ENCODE measurements around the gene UCHL1.

The UCHL1 gene

GRCh38 chr4:41219421-41219950, 37.2 kb upstream of the UCHL1 start:
- no peak overlapping the region for H2AFZ ChIP-seq (ENCODE audit: low read length)

GRCh38 chr4:41221850-41222645, 34.7 kb upstream of the UCHL1 start:
- Histone ChIP-seq H3K27ac (ENCODE audit: low read depth, low read length, poor library complexity, severe bottlenecking) (no peak overlapping the region), H3K9ac (ENCODE audit: low read length) (no peak overlapping the region), H2AFZ (ENCODE audit: low read length) (no peak overlapping the region), H4K20me1 (ENCODE audit: insufficient read depth, low read length) (no peaks in the 10 kb centered on the region), H3F3A (ENCODE audit: insufficient read depth, low read length) (no peaks in the 10 kb centered on the region), H3K9me3 (ENCODE audit: low read length) (no peaks in the 10 kb centered on the region), H3K27me3 (ENCODE audit: insufficient read depth, low read length) (no peaks in the 10 kb centered on the region; the same call in 1 of the 2 replicates), H3K4me1 (ENCODE audit: insufficient read depth, low read length, severe bottlenecking) (no peaks in the 10 kb centered on the region), H3K79me2 (ENCODE audit: insufficient read depth, low read length) (no peaks in the 10 kb centered on the region), H3K36me3 (ENCODE audit: insufficient read depth, low read length) (no peaks in the 10 kb centered on the region), H3K4me3 (ENCODE audit: low read depth, low read length, poor library complexity, severe bottlenecking) (no peak overlapping the region), H3K9me2 (ENCODE audit: low read depth, low read length) (no peaks in the 10 kb centered on the region), H3K4me2 (ENCODE audit: low read length) (no peak overlapping the region)
- TF ChIP-seq EZH2 (IDR thresholded peaks at IDR 0.05; ENCODE audit: borderline replicate concordance, low read length) (no peak), CTCF (IDR thresholded peaks at IDR 0.05; ENCODE audit: low read length) (no peak)

More at GRCh38 chr4:41219421-41219950, 37.2 kb upstream of the UCHL1 start:
- Histone ChIP-seq H3K27me3 (ENCODE audit: insufficient read depth, low read length) (no peaks in the 10 kb centered on the region; the same call in 1 of the 2 replicates), H3K9me3 (ENCODE audit: low read length) (no peaks in the 10 kb centered on the region), H3K36me3 (ENCODE audit: insufficient read depth, low read length) (no peaks in the 10 kb centered on the region), H3F3A (ENCODE audit: insufficient read depth, low read length) (no peaks in the 10 kb centered on the region), H3K27ac (ENCODE audit: low read depth, low read length, poor library complexity, severe bottlenecking) (no peak overlapping the region), H3K9me2 (ENCODE audit: low read depth, low read length) (no peaks in the 10 kb centered on the region), H4K20me1 (ENCODE audit: insufficient read depth, low read length) (no peaks in the 10 kb centered on the region), H3K9ac (ENCODE audit: low read length) (no peak overlapping the region), H3K79me2 (ENCODE audit: insufficient read depth, low read length) (no peaks in the 10 kb centered on the region), H3K4me1 (ENCODE audit: insufficient read depth, low read length, severe bottlenecking) (peaks cover 20% of the 10 kb centered on the region), H3K4me3 (ENCODE audit: low read depth, low read length, poor library complexity, severe bottlenecking) (no peak overlapping the region), H3K4me2 (ENCODE audit: low read length) (no peak overlapping the region)
- TF ChIP-seq CTCF (IDR thresholded peaks at IDR 0.05; ENCODE audit: low read length), result no peak
- TF ChIP-seq EZH2 (IDR thresholded peaks at IDR 0.05; ENCODE audit: borderline replicate concordance, low read length), result no peak

- H3F3A ChIP-seq (ENCODE audit: insufficient read depth, low read length), result no peaks in the 10 kb centered on the region
- H3K79me2 ChIP-seq (ENCODE audit: insufficient read depth, low read length), result no peaks in the 10 kb centered on the region
- no peaks in the 10 kb centered on the region for H3K36me3 ChIP-seq (ENCODE audit: insufficient read depth, low read length)
- H2AFZ ChIP-seq (ENCODE audit: low read length), result no peak overlapping the region
- no peaks in the 10 kb centered on the region for H3K9me3 ChIP-seq (ENCODE audit: low read length)
- no peak overlapping the region for H3K9ac ChIP-seq (ENCODE audit: low read length)
- H3K27ac ChIP-seq (ENCODE audit: low read depth, low read length, poor library complexity, severe bottlenecking), result no peak overlapping the region
- H3K4me2 ChIP-seq (ENCODE audit: low read length), result no peak overlapping the region
- H3K27me3 ChIP-seq (ENCODE audit: insufficient read depth, low read length), result no peaks in the 10 kb centered on the region
- no peaks in the 10 kb centered on the region for H3K4me1 ChIP-seq (ENCODE audit: insufficient read depth, low read length, severe bottlenecking)
- no peak for TF ChIP-seq CTCF (IDR thresholded peaks at IDR 0.05; ENCODE audit: low read length)
- TF ChIP-seq EZH2 (IDR thresholded peaks at IDR 0.05; ENCODE audit: borderline replicate concordance, low read length), result no peak
- no peaks in the 10 kb centered on the region for H3K9me2 ChIP-seq (ENCODE audit: low read depth, low read length)
- H3K4me3 ChIP-seq (ENCODE audit: low read depth, low read length, poor library complexity, severe bottlenecking), result no peak overlapping the region
- no peaks in the 10 kb centered on the region for H4K20me1 ChIP-seq (ENCODE audit: insufficient read depth, low read length)
These were observed 28.8 kb upstream of the UCHL1 start for GRCh38 chr4:41227902-41228301.
